Measurements from ENCODE around the gene KIF12. TPM values are rescaled to one million over a fixed set of nuclear protein-coding genes. Genes with fewer than 3 reads are reported as not detected.

Gene KIF12
- total and polyA plus RNA-seq, 2 of the 13 experiments (the other 11 are each of a cell fraction or from before 2014, with no cell fraction given): 1.8 to 12.5 TPM

- Histone ChIP-seq H4K20me1 (ENCODE audit: insufficient read depth, low read length) (no peaks in the 10 kb centered on the region), H3K9me3 (ENCODE audit: low read length) (peaks cover 13% of the 10 kb centered on the region), H3K9ac (ENCODE audit: insufficient read depth, low read depth, low read length) (no peak overlapping the region), H3K27ac (ENCODE audit: extremely low read length, insufficient read depth, low read length) (peak overlapping the region; percentile 55), H3K4me1 (ENCODE audit: insufficient read depth, low read length) (peaks cover 53% of the 10 kb centered on the region), H3K4me3 (replicated peaks in 1 of 3; ENCODE audit: insufficient read depth in 1 of 3, low read depth in 2 of 3, low read length in 3 of 3) (peak overlapping the region; percentile 45 to 67 (median 49); a peak in 5 of 6 replicates), H3K27me3 (ENCODE audit: control insufficient read depth in 1 of 2, insufficient read depth in 2 of 2, low read length in 2 of 2) (no peaks in the 10 kb centered on the region), H3K79me2 (ENCODE audit: insufficient read depth, low read length) (no peaks in the 10 kb centered on the region), H3K4me2 (ENCODE audit: low read depth, low read length) (peak overlapping the region; percentile 82), H3K36me3 (replicated peaks in 1 of 2; ENCODE audit: control insufficient read depth in 1 of 2, insufficient read depth in 2 of 2, low read length in 2 of 2) (peaks cover 0 to 3% of the 10 kb centered on the region in 2 experiments; a peak in 1 of 5 replicates), H2AFZ (ENCODE audit: low read length) (no peak overlapping the region)
- intact Hi-C loops (cut with micrococcal nuclease; ENCODE audit: unreplicated experiment) (no loop called here), in situ Hi-C loops (cut with HindIII; ENCODE audit: extremely low pct_ligation_motif_present, low pct_unique_long_range_greater_than_20kb) (loop anchor here (5.0 kb wide), 1 partner anchor 194 kb away; no protein-coding TSS in a partner anchor)
- FAIRE-seq: no peak
- peak; percentile 43 for ATAC-seq
- no TSS peak for BruUV-seq (replicated peaks)
- TF ChIP-seq TARDBP (CRISPR knock-in tag; IDR thresholded peaks at IDR 0.05): no peak
- TF ChIP-seq ZNF790 (CRISPR knock-in tag; IDR thresholded peaks at IDR 0.05; ENCODE audit: borderline replicate concordance): no peak
- TF ChIP-seq HOXA3 (CRISPR knock-in tag; IDR thresholded peaks at IDR 0.05): 0 out of 2 replicates have a peak, but pooled peaks have one; percentile 8
- TF ChIP-seq AGO2 (optimal IDR thresholded peaks at IDR 0.05; ENCODE audit: low read depth, low read length): peak; percentile 35
- no peak for DNase-seq (ENCODE audit: low spot score)
- ChIA-PET CTCF (ENCODE audit: low intra/inter-chr PET ratio, low total read pairs) (no interaction called here), POLR2A (interaction anchor here (1.2 to 2.0 kb wide), 10 partner anchors 9 to 230 kb away, joined by 3 to 63 read pairs (median 14); partner anchors contain the start of genes AMBP and COL27A1)
- 87% methylated on average over 63 of the region's 77 CpGs for WGBS (ENCODE audit: low lambda C conversion rate)
Measured at GRCh38 chr9:114098021-114098935, 814 bp downstream of the KIF12 start.

- no peak for ATAC-seq
- TF ChIP-seq ZNF563 (CRISPR knock-in tag; IDR thresholded peaks at IDR 0.05) (no peak), HCFC1 (IDR thresholded peaks at IDR 0.05; ENCODE audit: low read depth, low read length) (no peak), NR0B2 (CRISPR knock-in tag; IDR thresholded peaks at IDR 0.05) (no peak), ZNF264 (CRISPR knock-in tag; IDR thresholded peaks at IDR 0.05) (no peak), ZBTB33 (CRISPR knock-in tag; IDR thresholded peaks at IDR 0.05) (peak; percentile 51; the same call in 1 of the 2 replicates), ZNF629 (CRISPR knock-in tag; conservative IDR thresholded peaks at IDR 0.05) (peak; percentile 93), ZNF616 (CRISPR knock-in tag; IDR thresholded peaks at IDR 0.05; ENCODE audit: low read depth) (no peak), ZNF143 (CRISPR knock-in tag; IDR thresholded peaks at IDR 0.05) (no peak), ATF4 (CRISPR knock-in tag; IDR thresholded peaks at IDR 0.05) (no peak)
- no peak for DNase-seq (ENCODE audit: low spot score)
- peaks cover 53% of the 10 kb centered on the region for H3K4me1 ChIP-seq (ENCODE audit: insufficient read depth, low read length)
- no peaks in the 10 kb centered on the region for H4K20me1 ChIP-seq (ENCODE audit: insufficient read depth, low read length)
- no peak overlapping the region for H3K9ac ChIP-seq (ENCODE audit: insufficient read depth, low read depth, low read length)
- peaks cover 3% of the 10 kb centered on the region in 2 experiments; a peak in 1 of 5 replicates for H3K36me3 ChIP-seq (replicated peaks in 1 of 2; ENCODE audit: control insufficient read depth in 1 of 2, insufficient read depth in 2 of 2, low read length in 2 of 2)
- WGBS (ENCODE audit: low lambda C conversion rate): 94% methylated on average over 18 of the region's 18 CpGs
- in situ Hi-C loops (cut with HindIII; ENCODE audit: extremely low pct_ligation_motif_present, low pct_unique_long_range_greater_than_20kb): loop anchor here (5.0 kb wide), 1 partner anchor 195 kb away; no protein-coding TSS in a partner anchor
- H2AFZ ChIP-seq (ENCODE audit: low read length): no peak overlapping the region
- peaks cover 8% of the 10 kb centered on the region for H3K9me3 ChIP-seq (ENCODE audit: low read length)
- ChIA-PET POLR2A (interaction anchor here (2.0 kb wide), 1 partner anchor 21 kb away, joined by 5 read pairs; no protein-coding TSS in a partner anchor), CTCF (ENCODE audit: low intra/inter-chr PET ratio, low total read pairs) (no interaction called here)
- no peaks in the 10 kb centered on the region for H3K27me3 ChIP-seq (ENCODE audit: control insufficient read depth in 1 of 2, insufficient read depth in 2 of 2, low read length in 2 of 2)
- intact Hi-C loops (cut with micrococcal nuclease; ENCODE audit: unreplicated experiment): no loop called here
- BruUV-seq (replicated peaks): no TSS peak
- H3K27ac ChIP-seq (ENCODE audit: extremely low read length, insufficient read depth, low read length): no peak overlapping the region
- H3K4me3 ChIP-seq (replicated peaks in 1 of 3; ENCODE audit: insufficient read depth in 1 of 3, low read depth in 2 of 3, low read length in 3 of 3): no peak overlapping the region
- H3K79me2 ChIP-seq (ENCODE audit: insufficient read depth, low read length): no peaks in the 10 kb centered on the region
- no peak overlapping the region for H3K4me2 ChIP-seq (ENCODE audit: low read depth, low read length)
- no peak for FAIRE-seq
Measured at GRCh38 chr9:114097613-114098020, 1.5 kb downstream of the KIF12 start.
